ENCODE measurements around the gene AP5Z1.

The AP5Z1 gene

DNA sequence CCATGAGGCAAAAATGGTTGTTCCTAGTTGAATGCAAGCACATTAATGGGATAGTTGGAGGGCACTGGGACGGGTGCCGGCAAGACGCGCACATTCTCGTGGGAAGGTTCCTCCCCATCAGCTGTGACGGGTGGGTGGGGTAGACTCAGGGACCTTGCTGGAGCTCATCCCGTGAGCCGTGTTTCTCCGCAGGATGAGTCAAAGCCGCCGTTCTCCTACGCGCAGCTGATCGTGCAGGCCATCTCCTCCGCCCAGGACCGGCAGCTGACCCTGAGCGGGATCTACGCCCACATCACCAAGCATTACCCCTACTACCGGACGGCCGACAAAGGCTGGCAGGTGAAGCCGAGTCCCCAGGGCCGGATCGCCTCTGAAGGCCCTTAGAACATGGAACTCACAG lies 20.4 kb upstream of the AP5Z1 start:
- Histone ChIP-seq H2AFZ (ENCODE audit: low read length) (no peak overlapping the region), H3K9me2 (ENCODE audit: low read depth, low read length) (no peaks in the 10 kb centered on the region), H3K27ac (ENCODE audit: low read depth, low read length, poor library complexity, severe bottlenecking) (no peak overlapping the region), H3K4me3 (ENCODE audit: low read depth, low read length, poor library complexity, severe bottlenecking) (no peak overlapping the region), H3K27me3 (ENCODE audit: insufficient read depth, low read length) (no peaks in the 10 kb centered on the region), H3K4me1 (ENCODE audit: insufficient read depth, low read length, severe bottlenecking) (no peaks in the 10 kb centered on the region), H3K79me2 (ENCODE audit: insufficient read depth, low read length) (no peaks in the 10 kb centered on the region), H3K9me3 (ENCODE audit: low read length) (no peaks in the 10 kb centered on the region), H4K20me1 (ENCODE audit: insufficient read depth, low read length) (no peaks in the 10 kb centered on the region), H3K4me2 (ENCODE audit: low read length) (no peak overlapping the region), H3K36me3 (ENCODE audit: insufficient read depth, low read length) (peaks cover 53% of the 10 kb centered on the region), H3F3A (ENCODE audit: insufficient read depth, low read length) (no peaks in the 10 kb centered on the region), H3K9ac (ENCODE audit: low read length) (no peak overlapping the region)
- no peak for TF ChIP-seq EZH2 (IDR thresholded peaks at IDR 0.05; ENCODE audit: borderline replicate concordance, low read length)
- TF ChIP-seq, protein P1, sequence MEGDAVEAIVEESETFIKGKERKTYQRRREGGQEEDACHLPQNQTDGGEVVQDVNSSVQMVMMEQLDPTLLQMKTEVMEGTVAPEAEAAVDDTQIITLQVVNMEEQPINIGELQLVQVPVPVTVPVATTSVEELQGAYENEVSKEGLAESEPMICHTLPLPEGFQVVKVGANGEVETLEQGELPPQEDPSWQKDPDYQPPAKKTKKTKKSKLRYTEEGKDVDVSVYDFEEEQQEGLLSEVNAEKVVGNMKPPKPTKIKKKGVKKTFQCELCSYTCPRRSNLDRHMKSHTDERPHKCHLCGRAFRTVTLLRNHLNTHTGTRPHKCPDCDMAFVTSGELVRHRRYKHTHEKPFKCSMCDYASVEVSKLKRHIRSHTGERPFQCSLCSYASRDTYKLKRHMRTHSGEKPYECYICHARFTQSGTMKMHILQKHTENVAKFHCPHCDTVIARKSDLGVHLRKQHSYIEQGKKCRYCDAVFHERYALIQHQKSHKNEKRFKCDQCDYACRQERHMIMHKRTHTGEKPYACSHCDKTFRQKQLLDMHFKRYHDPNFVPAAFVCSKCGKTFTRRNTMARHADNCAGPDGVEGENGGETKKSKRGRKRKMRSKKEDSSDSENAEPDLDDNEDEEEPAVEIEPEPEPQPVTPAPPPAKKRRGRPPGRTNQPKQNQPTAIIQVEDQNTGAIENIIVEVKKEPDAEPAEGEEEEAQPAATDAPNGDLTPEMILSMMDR (IDR thresholded peaks at IDR 0.05; ENCODE audit: low read length), result no peak

DNA sequence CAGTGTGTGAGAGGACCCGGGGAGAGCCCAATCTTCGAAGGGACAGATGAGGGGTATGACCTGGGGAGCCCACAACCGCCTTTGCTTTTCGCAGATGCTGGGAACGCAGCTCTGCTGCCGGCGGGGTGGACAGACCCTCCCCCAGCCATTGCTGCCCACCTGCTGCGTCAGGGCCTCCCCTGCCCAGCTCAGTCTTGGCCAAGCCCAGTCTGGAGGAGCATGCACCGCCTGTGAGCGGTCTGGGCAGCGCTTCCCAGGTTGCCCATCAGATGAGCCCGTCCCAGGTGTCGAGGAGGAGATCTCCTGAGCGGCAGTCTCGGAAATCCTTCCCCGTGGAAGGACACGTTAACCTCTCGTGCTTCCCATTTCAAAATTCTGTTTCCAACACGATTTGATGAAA lies 17.3 kb upstream of the AP5Z1 start:
- Histone ChIP-seq H3K36me3 (ENCODE audit: insufficient read depth, low read length) (peaks cover 80% of the 10 kb centered on the region), H3F3A (ENCODE audit: insufficient read depth, low read length) (no peaks in the 10 kb centered on the region), H3K4me1 (ENCODE audit: insufficient read depth, low read length, severe bottlenecking) (no peaks in the 10 kb centered on the region), H3K27me3 (ENCODE audit: insufficient read depth, low read length) (no peaks in the 10 kb centered on the region), H3K79me2 (ENCODE audit: insufficient read depth, low read length) (no peaks in the 10 kb centered on the region), H3K9me2 (ENCODE audit: low read depth, low read length) (no peaks in the 10 kb centered on the region), H3K9ac (ENCODE audit: low read length) (no peak overlapping the region), H3K4me2 (ENCODE audit: low read length) (no peak overlapping the region), H3K4me3 (ENCODE audit: low read depth, low read length, poor library complexity, severe bottlenecking) (no peak overlapping the region), H2AFZ (ENCODE audit: low read length) (no peak overlapping the region), H4K20me1 (ENCODE audit: insufficient read depth, low read length) (no peaks in the 10 kb centered on the region), H3K27ac (ENCODE audit: low read depth, low read length, poor library complexity, severe bottlenecking) (no peak overlapping the region), H3K9me3 (ENCODE audit: low read length) (no peaks in the 10 kb centered on the region)
- TF ChIP-seq EZH2 (IDR thresholded peaks at IDR 0.05; ENCODE audit: borderline replicate concordance, low read length), result no peak
- TF ChIP-seq, protein P1 (IDR thresholded peaks at IDR 0.05; ENCODE audit: low read length), result no peak

GRCh38 chr7:4758791-4759190 lies 16.6 kb upstream of the AP5Z1 start:
- no peak overlapping the region for H3K9ac ChIP-seq (ENCODE audit: low read length)

More at GRCh38 chr7:4758791-4759190, 16.6 kb upstream of the AP5Z1 start:
- Histone ChIP-seq H3K79me2 (ENCODE audit: insufficient read depth, low read length) (no peaks in the 10 kb centered on the region), H3K27ac (ENCODE audit: low read depth, low read length, poor library complexity, severe bottlenecking) (no peak overlapping the region), H4K20me1 (ENCODE audit: insufficient read depth, low read length) (no peaks in the 10 kb centered on the region), H3K27me3 (ENCODE audit: insufficient read depth, low read length) (no peaks in the 10 kb centered on the region), H3F3A (ENCODE audit: insufficient read depth, low read length) (no peaks in the 10 kb centered on the region), H3K4me2 (ENCODE audit: low read length) (no peak overlapping the region), H3K4me1 (ENCODE audit: insufficient read depth, low read length, severe bottlenecking) (no peaks in the 10 kb centered on the region), H3K4me3 (ENCODE audit: low read depth, low read length, poor library complexity, severe bottlenecking) (no peak overlapping the region), H2AFZ (ENCODE audit: low read length) (no peak overlapping the region), H3K9me3 (ENCODE audit: low read length) (no peaks in the 10 kb centered on the region), H3K36me3 (ENCODE audit: insufficient read depth, low read length) (peaks cover 87% of the 10 kb centered on the region), H3K9me2 (ENCODE audit: low read depth, low read length) (no peaks in the 10 kb centered on the region)
- TF ChIP-seq EZH2 (IDR thresholded peaks at IDR 0.05; ENCODE audit: borderline replicate concordance, low read length), result no peak
- TF ChIP-seq, protein P1 (IDR thresholded peaks at IDR 0.05; ENCODE audit: low read length), result no peak

Data from OCI-LY1 (cell line).